Measurements from ENCODE around the gene TMCC2. TPM values are rescaled to one million over a fixed set of nuclear protein-coding genes. Genes with fewer than 3 reads are reported as not detected.

TMCC2 gene
- total RNA-seq, 1 experiment from 2014 or later = 2.2 TPM

DNA sequence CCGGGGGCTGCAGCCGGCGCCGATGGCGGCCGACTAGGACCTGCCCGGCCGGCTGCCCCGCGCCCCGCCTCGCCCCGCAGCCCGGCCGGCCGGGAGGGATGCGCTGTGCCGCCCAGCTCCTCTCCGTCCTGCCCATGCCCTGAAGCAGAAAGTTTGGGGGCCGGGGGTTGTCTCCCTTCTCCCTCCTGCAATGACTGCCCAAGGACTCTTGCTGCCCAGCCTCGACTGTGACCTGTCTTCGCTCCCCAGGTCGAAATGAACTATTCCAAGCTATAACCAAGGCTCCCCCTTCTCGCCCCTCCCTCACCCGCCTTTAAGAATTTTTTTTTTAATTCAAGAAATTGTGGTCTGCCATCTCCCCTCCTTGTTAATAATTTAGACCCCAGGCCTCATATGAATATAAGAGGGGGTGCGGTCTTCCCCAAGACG lies 361 bp downstream of the TMCC2 start:
- H3K27ac ChIP-seq (ENCODE audit: low read depth, low read length, poor library complexity, severe bottlenecking) = no peak overlapping the region
- no TSS peak for BruUV-seq (replicated peaks)

GRCh38 chr1:205229399-205229871 lies 1.7 kb downstream of the TMCC2 start:
- no TSS peak for BruUV-seq (replicated peaks)
- no peaks in the 10 kb centered on the region for H3K27me3 ChIP-seq (replicated peaks; ENCODE audit: insufficient read depth, low read depth, low read length, poor library complexity)
- CTCF ChIA-PET = interaction anchor here (0.6 to 1.4 kb wide), 6 partner anchors 26 to 98 kb away, joined by 3 to 7 read pairs (median 4); no protein-coding TSS in a partner anchor
- H3K4me3 ChIP-seq (ENCODE audit: low read depth, low read length, poor library complexity, severe bottlenecking) = peak overlapping the region; percentile 65
- no peaks in the 10 kb centered on the region for H3K36me3 ChIP-seq (ENCODE audit: insufficient read depth, low read length, poor library complexity, severe bottlenecking)
- no peak for TF ChIP-seq CTCF (conservative IDR thresholded peaks at IDR 0.05; ENCODE audit: low read depth, low read length)
- TF ChIP-seq EZH2 (IDR thresholded peaks at IDR 0.05; ENCODE audit: borderline replicate concordance, low read depth, low read length, poor library complexity, severe bottlenecking) = no peak
- POLR2A ChIA-PET (ENCODE audit: low non-redundant PET) = no interaction called here
- peak; percentile 61 for DNase-seq (ENCODE audit: low spot score)
- peaks cover 10% of the 10 kb centered on the region for H3K4me1 ChIP-seq (ENCODE audit: insufficient read depth, low read length, poor library complexity, severe bottlenecking)
- no peaks in the 10 kb centered on the region for H3K9me3 ChIP-seq (ENCODE audit: low read depth, low read length, poor library complexity, severe bottlenecking)
- H3K27ac ChIP-seq (ENCODE audit: low read depth, low read length, poor library complexity, severe bottlenecking) = no peak overlapping the region
- intact Hi-C loops (cut with micrococcal nuclease; ENCODE audit: unreplicated experiment) = no loop called here

More for the DNA sequence above, 361 bp downstream of the TMCC2 start:
- DNase-seq (ENCODE audit: low spot score) = no peak
- ChIA-PET POLR2A (ENCODE audit: low non-redundant PET) (interaction anchor here (0.6 to 0.7 kb wide), 3 partner anchors 11 to 107 kb away, joined by 3 to 8 read pairs (median 3); no protein-coding TSS in a partner anchor), CTCF (interaction anchor here (0.5 kb wide), 1 partner anchor 245 kb away, joined by 5 read pairs; no protein-coding TSS in a partner anchor)
- Histone ChIP-seq H3K27me3 (replicated peaks; ENCODE audit: insufficient read depth, low read depth, low read length, poor library complexity) (no peaks in the 10 kb centered on the region), H3K9me3 (ENCODE audit: low read depth, low read length, poor library complexity, severe bottlenecking) (no peaks in the 10 kb centered on the region), H3K36me3 (ENCODE audit: insufficient read depth, low read length, poor library complexity, severe bottlenecking) (no peaks in the 10 kb centered on the region), H3K4me1 (ENCODE audit: insufficient read depth, low read length, poor library complexity, severe bottlenecking) (peaks cover 10% of the 10 kb centered on the region), H3K4me3 (ENCODE audit: low read depth, low read length, poor library complexity, severe bottlenecking) (peak overlapping the region; percentile 65)
- intact Hi-C loops (cut with micrococcal nuclease; ENCODE audit: unreplicated experiment) = no loop called here
- no peak for TF ChIP-seq EZH2 (IDR thresholded peaks at IDR 0.05; ENCODE audit: borderline replicate concordance, low read depth, low read length, poor library complexity, severe bottlenecking)
- TF ChIP-seq CTCF (conservative IDR thresholded peaks at IDR 0.05; ENCODE audit: low read depth, low read length) = no peak

DNA sequence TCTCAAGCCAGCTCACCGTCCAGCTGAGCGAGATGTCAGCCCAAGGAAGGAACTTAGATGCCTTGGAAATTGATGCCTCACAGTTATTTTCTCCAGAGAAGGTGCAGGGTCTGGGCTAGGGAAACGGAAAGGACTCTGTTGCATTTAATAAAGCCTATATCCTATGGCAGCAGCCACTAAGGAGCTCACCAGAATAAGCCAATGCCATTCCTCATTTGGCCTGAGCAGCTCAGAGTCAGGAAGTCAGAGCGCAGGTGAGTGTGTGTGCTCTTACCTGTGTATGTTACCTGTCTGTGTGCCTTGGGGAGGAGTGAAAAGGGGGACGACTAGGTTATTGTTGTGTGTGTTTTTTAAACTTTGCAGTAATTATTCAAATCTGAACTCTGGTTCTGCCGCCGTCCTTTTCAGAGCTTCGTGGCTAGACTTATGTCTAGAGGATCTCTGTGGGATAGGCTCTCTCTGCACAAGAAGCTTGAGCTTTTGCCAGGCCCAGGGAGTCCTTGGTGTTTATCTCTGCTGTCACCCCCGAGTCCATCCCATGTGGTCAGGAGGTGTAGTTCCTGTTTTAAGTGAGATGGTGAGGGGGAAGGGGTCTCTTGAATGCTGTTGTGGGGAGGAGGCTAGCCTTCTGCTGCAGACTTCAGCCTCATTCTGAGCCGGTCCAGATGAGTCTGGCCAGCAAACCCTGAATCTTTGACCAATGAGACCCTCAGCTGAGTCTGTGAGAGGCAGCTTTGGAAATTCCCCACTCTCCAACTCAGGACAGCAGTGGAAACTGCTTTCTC lies 2.4 kb downstream of the TMCC2 start:
- ChIA-PET POLR2A (ENCODE audit: low non-redundant PET) (no interaction called here), CTCF (interaction anchor here (0.6 to 1.4 kb wide), 2 partner anchors 43 to 55 kb away, joined by 5 to 7 read pairs; no protein-coding TSS in a partner anchor)
- Histone ChIP-seq H3K36me3 (ENCODE audit: insufficient read depth, low read length, poor library complexity, severe bottlenecking) (no peaks in the 10 kb centered on the region), H3K9me3 (ENCODE audit: low read depth, low read length, poor library complexity, severe bottlenecking) (no peaks in the 10 kb centered on the region), H3K4me3 (ENCODE audit: low read depth, low read length, poor library complexity, severe bottlenecking) (no peak overlapping the region), H3K4me1 (ENCODE audit: insufficient read depth, low read length, poor library complexity, severe bottlenecking) (peaks cover 10% of the 10 kb centered on the region), H3K27ac (ENCODE audit: low read depth, low read length, poor library complexity, severe bottlenecking) (no peak overlapping the region), H3K27me3 (replicated peaks; ENCODE audit: insufficient read depth, low read depth, low read length, poor library complexity) (no peaks in the 10 kb centered on the region)
- BruUV-seq (replicated peaks) = no TSS peak
- no peak for DNase-seq (ENCODE audit: low spot score)
- TF ChIP-seq CTCF (conservative IDR thresholded peaks at IDR 0.05; ENCODE audit: low read depth, low read length) = no peak
- no peak for TF ChIP-seq EZH2 (IDR thresholded peaks at IDR 0.05; ENCODE audit: borderline replicate concordance, low read depth, low read length, poor library complexity, severe bottlenecking)
- intact Hi-C loops (cut with micrococcal nuclease; ENCODE audit: unreplicated experiment) = no loop called here

Measured in A673 (cell line).